Glomerular endothelial cell (primary cell): ENCODE data around the gene ZNF236. TPM values are rescaled to one million over a fixed set of nuclear protein-coding genes. Genes with fewer than 3 reads are reported as not detected.

Experiments used
- DNase-seq: peaks from one replicate; pipeline ENCODE4 v3.0.0-alpha.2; 2011; ENCODE audit warnings: low read depth, low spot score; ENCODE audit errors: extremely low read depth
- total RNA-seq: library from RNA; depleted of rRNA; stranded (reverse); fragments of >200 nt; gene quantifications from 2 replicates; pipeline ENCODE4 v1.2.3, GENCODE V29; 2015

The ZNF236 gene
- total RNA-seq, 1 donor from 2014 or later: 8.8 TPM

GRCh38 chr18:76819411-76820136 is 2.8 kb upstream of the ZNF236 start:
- DNase-seq: no peak

- DNase-seq: no peak
These were observed 942 bp upstream of the ZNF236 start for GRCh38 chr18:76821356-76821874.

- no peak for DNase-seq
These were observed 367 bp upstream of the ZNF236 start for GRCh38 chr18:76821875-76822505.

- DNase-seq: no peak
These were observed 793 bp downstream of the ZNF236 start for GRCh38 chr18:76823161-76823538.

- DNase-seq: no peak
These were observed 1.2 kb downstream of the ZNF236 start for GRCh38 chr18:76823587-76824011.

- DNase-seq: no peak
These were observed 1.9 kb downstream of the ZNF236 start for GRCh38 chr18:76824145-76824676.

GRCh38 chr18:76824754-76825153 is 2.4 kb downstream of the ZNF236 start:
- DNase-seq: no peak

GRCh38 chr18:76827205-76828200 is 5.1 kb downstream of the ZNF236 start:
- DNase-seq: no peak

- no peak for DNase-seq
These were observed 12.0 kb downstream of the ZNF236 start for GRCh38 chr18:76834379-76834778.

- DNase-seq: no peak
These were observed 13.0 kb downstream of the ZNF236 start for GRCh38 chr18:76835380-76835779.

GRCh38 chr18:76837071-76837470 is 14.7 kb downstream of the ZNF236 start:
- no peak for DNase-seq

- DNase-seq: no peak
These were observed 15.8 kb downstream of the ZNF236 start for GRCh38 chr18:76838182-76838581.

- DNase-seq: no peak
These were observed 16.9 kb downstream of the ZNF236 start for GRCh38 chr18:76839086-76839794.

- DNase-seq: no peak
These were observed 20.6 kb downstream of the ZNF236 start for GRCh38 chr18:76842837-76843530.

- no peak for DNase-seq
These were observed 21.8 kb downstream of the ZNF236 start for GRCh38 chr18:76844144-76844543.

GRCh38 chr18:76844742-76845477 is 22.6 kb downstream of the ZNF236 start:
- DNase-seq: no peak

- no peak for DNase-seq
These were observed 23.9 kb downstream of the ZNF236 start for GRCh38 chr18:76846217-76846616.

GRCh38 chr18:76847916-76848315 is 25.6 kb downstream of the ZNF236 start:
- DNase-seq: no peak

- no peak for DNase-seq
These were observed 27.8 kb downstream of the ZNF236 start for GRCh38 chr18:76850112-76850511.
